ENCODE measurements around the gene TBC1D4. TPM values are rescaled to one million over a fixed set of nuclear protein-coding genes. Genes with fewer than 3 reads are reported as not detected.

The TBC1D4 gene
- total RNA-seq, 4 donors from 2014 or later = 49.9 to 279 (median 211) TPM

DNA sequence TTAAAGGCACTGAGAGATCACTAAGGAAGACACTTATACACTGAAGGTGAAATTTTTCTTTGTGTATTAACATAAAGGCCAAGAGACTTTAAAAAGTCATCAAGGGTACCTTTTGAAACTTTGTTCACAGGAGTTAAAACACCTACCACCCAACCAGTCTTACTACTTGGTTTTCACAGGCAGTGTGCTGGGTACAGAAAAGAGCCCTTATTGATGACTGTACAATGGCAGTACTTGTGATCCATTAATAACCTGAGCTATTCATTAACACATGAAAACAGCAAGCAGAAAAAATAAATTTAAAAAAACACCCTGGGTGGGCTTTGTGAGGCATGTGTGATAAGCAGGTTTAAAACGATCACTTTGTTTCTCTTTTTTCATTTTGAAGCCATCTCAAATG, 148.9 kb downstream of the TBC1D4 start:
- Histone ChIP-seq H3K9me3 (no peaks in the 10 kb centered on the region), H3K27ac (peak overlapping the region in 2 of 4 donors; percentile 29 to 75), H3K4me3 (no peak overlapping the region), H3K27me3 (no peaks in the 10 kb centered on the region), H3K36me3 (peaks cover 0 to 21% of the 10 kb centered on the region in 2 donors), H3K4me1 (peaks cover 18 to 43% of the 10 kb centered on the region in 2 donors)
- DNase-seq = no peak
- intact Hi-C loops (cut with DNase I; ENCODE audit: low total_unique reads) = no loop called here
- ATAC-seq = no peak
- in situ Hi-C loops (cut with MboI; ENCODE audit: low sequenced_read_pairs in 4 of 4) = no loop called here
- TF ChIP-seq, protein P1, sequence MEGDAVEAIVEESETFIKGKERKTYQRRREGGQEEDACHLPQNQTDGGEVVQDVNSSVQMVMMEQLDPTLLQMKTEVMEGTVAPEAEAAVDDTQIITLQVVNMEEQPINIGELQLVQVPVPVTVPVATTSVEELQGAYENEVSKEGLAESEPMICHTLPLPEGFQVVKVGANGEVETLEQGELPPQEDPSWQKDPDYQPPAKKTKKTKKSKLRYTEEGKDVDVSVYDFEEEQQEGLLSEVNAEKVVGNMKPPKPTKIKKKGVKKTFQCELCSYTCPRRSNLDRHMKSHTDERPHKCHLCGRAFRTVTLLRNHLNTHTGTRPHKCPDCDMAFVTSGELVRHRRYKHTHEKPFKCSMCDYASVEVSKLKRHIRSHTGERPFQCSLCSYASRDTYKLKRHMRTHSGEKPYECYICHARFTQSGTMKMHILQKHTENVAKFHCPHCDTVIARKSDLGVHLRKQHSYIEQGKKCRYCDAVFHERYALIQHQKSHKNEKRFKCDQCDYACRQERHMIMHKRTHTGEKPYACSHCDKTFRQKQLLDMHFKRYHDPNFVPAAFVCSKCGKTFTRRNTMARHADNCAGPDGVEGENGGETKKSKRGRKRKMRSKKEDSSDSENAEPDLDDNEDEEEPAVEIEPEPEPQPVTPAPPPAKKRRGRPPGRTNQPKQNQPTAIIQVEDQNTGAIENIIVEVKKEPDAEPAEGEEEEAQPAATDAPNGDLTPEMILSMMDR (IDR thresholded peaks at IDR 0.05 in 4 of 5, conservative IDR thresholded peaks at IDR 0.05 in 1 of 5) = no peak
- no peak for TF ChIP-seq POLR2A (IDR thresholded peaks at IDR 0.05)

DNA sequence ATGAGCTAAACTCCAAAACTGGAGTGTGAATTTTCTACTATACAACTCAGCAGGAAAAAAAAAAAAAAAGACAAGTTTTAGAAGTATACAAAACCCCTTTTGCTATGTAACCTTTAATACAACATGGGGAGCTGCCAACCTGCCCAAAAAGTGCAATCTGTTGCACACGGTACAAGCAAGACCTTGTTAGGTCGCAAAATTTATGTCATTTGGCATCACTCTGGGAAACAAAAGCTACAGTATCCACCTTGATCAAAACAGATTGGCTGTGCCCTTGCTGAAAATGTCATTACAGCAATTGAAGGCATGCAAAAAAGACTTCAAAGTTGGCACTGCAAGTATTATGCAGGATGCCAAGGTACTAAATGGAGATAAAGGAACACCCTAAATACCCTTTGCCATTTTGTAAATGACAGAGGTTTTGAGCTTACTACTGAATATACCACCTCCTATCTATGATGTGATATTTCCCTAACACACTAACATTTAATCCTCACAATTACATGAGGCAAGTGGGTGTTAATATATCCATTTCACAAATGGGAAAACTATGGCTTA, 150.1 kb downstream of the TBC1D4 start:
- Histone ChIP-seq H3K4me1 (peaks cover 24 to 47% of the 10 kb centered on the region in 2 donors), H3K4me3 (no peak overlapping the region), H3K27me3 (no peaks in the 10 kb centered on the region), H3K9me3 (no peaks in the 10 kb centered on the region), H3K27ac (peak overlapping the region in 2 of 4 donors; percentile 54 to 75), H3K36me3 (peaks cover 0 to 16% of the 10 kb centered on the region in 2 donors)
- DNase-seq = no peak
- TF ChIP-seq, protein P1 (IDR thresholded peaks at IDR 0.05 in 4 of 5, conservative IDR thresholded peaks at IDR 0.05 in 1 of 5) = no peak
- in situ Hi-C loops (cut with MboI; ENCODE audit: low sequenced_read_pairs in 4 of 4) = no loop called here
- intact Hi-C loops (cut with DNase I; ENCODE audit: low total_unique reads) = no loop called here
- ATAC-seq = no peak

DNA sequence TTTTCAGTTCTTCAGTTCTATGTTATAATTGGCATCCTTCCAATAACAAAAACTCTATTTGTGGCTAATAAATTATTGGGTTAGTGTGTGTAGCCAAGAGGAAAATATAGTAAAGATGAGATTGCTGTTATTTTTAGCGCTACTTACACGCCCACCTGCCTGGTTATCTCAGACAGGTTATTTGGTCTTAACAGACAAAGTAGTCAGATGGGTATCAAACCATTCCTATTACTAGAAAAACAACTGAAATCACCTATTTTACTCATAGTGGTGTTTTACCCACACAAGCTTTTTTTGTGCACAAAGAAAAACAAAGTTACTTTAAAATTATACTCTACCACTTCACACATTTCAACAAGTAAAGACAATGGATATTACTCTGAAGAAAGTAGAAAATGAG, 151.2 kb downstream of the TBC1D4 start:
- intact Hi-C loops (cut with DNase I; ENCODE audit: low total_unique reads) (no loop called here), in situ Hi-C loops (cut with MboI; ENCODE audit: low sequenced_read_pairs in 4 of 4) (no loop called here)
- DNase-seq (no peak), ATAC-seq (no peak)
- TF ChIP-seq, protein P1 (IDR thresholded peaks at IDR 0.05 in 4 of 5, conservative IDR thresholded peaks at IDR 0.05 in 1 of 5) = no peak
- no peak for TF ChIP-seq POLR2A (IDR thresholded peaks at IDR 0.05)
- no peaks in the 10 kb centered on the region for H3K27me3 ChIP-seq
- H3K27ac ChIP-seq = peak overlapping the region; percentile 45 to 75 (median 54)
- H3K4me1 ChIP-seq = peaks cover 30 to 56% of the 10 kb centered on the region in 2 donors
- no peaks in the 10 kb centered on the region for H3K9me3 ChIP-seq
- H3K36me3 ChIP-seq = peaks cover 0 to 10% of the 10 kb centered on the region in 2 donors
- no peak overlapping the region for H3K4me3 ChIP-seq

DNA sequence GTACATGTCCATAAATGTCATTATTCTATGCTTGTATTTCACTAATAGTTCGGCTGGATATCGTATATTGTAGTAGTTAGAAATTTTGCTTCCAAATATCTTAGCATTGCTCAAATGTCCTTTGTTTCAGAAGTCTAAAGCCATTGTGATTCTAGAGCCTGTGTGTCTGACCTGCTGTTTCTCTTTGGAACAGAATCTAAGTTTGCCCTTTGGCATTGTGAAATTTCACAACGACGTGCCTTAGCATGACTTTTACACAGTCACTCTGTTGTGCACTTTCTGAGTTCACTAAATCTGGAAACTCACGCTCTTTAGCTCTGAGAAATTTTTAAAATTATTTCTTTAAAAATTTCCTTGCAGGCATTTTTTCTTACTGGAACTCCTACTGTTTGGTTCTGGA, 152.2 kb downstream of the TBC1D4 start:
- Histone ChIP-seq H3K4me3 (no peak overlapping the region), H3K36me3 (peaks cover 0 to 11% of the 10 kb centered on the region in 2 donors), H3K27me3 (no peaks in the 10 kb centered on the region), H3K27ac (peak overlapping the region; percentile 45 to 75 (median 54)), H3K9me3 (no peaks in the 10 kb centered on the region), H3K4me1 (peaks cover 30 to 48% of the 10 kb centered on the region in 2 donors)
- ATAC-seq = peak; percentile 40 to 85
- DNase-seq = no peak
- intact Hi-C loops (cut with DNase I; ENCODE audit: low total_unique reads) = loop anchor here (5.0 kb wide), 1 partner anchor 218 kb away; the partner anchor contains the start of gene UCHL3
- in situ Hi-C loops (cut with MboI; ENCODE audit: low sequenced_read_pairs in 4 of 4) = no loop called here
- TF ChIP-seq, protein P1 (IDR thresholded peaks at IDR 0.05 in 4 of 5, conservative IDR thresholded peaks at IDR 0.05 in 1 of 5) = no peak
- TF ChIP-seq POLR2A (IDR thresholded peaks at IDR 0.05) = no peak
